Neural progenitor cell (in vitro differentiated cells): Measurements from ENCODE around the gene PGR. TPM values are rescaled to one million over a fixed set of nuclear protein-coding genes. Genes with fewer than 3 reads are reported as not detected.

ENCODE experiments used
- DNase-seq: peaks from one replicate; pipeline ENCODE4 v3.0.0-alpha.2; 2016; ENCODE audit warnings: low spot score
- H2AFZ ChIP-seq: fragments of 200-600 bp; sonication (generic); replicated peaks from 2 replicates; pipeline ENCODE4 v1.6.1; 2016; ENCODE audit warnings: antibody characterized with exemption
- H3F3A ChIP-seq: fragments of 200-600 bp; sonication (generic); 2 replicates; pipeline ENCODE4 v1.6.1; 2016; ENCODE audit warnings: antibody characterized with exemption, low read depth
- H3K27ac ChIP-seq: fragments of 200-600 bp; sonication (generic); 2 replicates; pipeline ENCODE4 v1.5.1; 2016; ENCODE audit warnings: mild to moderate bottlenecking
- H3K27me3 ChIP-seq: fragments of 200-600 bp; sonication (generic); 2 replicates; pipeline ENCODE4 v1.6.1; 2016; ENCODE audit warnings: mild to moderate bottlenecking, moderate library complexity
- H3K36me3 ChIP-seq: fragments of 200-600 bp; sonication (generic); 2 replicates; pipeline ENCODE4 v1.5.1; 2016
- H3K4me1 ChIP-seq: fragments of 200-600 bp; sonication (generic); 2 replicates; pipeline ENCODE4 v1.6.1; 2016; ENCODE audit warnings: mixed run types
- H3K4me2 ChIP-seq: fragments of 200-600 bp; sonication (generic); 2 replicates; pipeline ENCODE4 v1.6.1; 2016
- H3K4me3 ChIP-seq: fragments of 200-600 bp; sonication (generic); 2 replicates; pipeline ENCODE4 v1.5.1; 2016
- H3K79me2 ChIP-seq: fragments of 200-600 bp; sonication (generic); 2 replicates; pipeline ENCODE4 v1.6.1; 2016; ENCODE audit warnings: low read depth
- H3K9ac ChIP-seq: fragments of 200-600 bp; sonication (generic); 2 replicates; pipeline ENCODE4 v1.6.1; 2016
- H3K9me3 ChIP-seq: fragments of 200-600 bp; sonication (generic); 2 replicates; pipeline ENCODE4 v1.5.1; 2016; ENCODE audit warnings: low read depth
- H4K20me1 ChIP-seq: fragments of 200-600 bp; sonication (generic); 2 replicates; pipeline ENCODE4 v1.6.1; 2016; ENCODE audit warnings: low read depth
- H3K27ac Mint-ChIP-seq: 3 replicates; pipeline ENCODE4 v1.8.0; 2021; ENCODE audit warnings: mixed read lengths
- H3K27me3 Mint-ChIP-seq: 2 replicates; pipeline ENCODE4 v1.8.0; 2022; ENCODE audit warnings: low read depth, mild to moderate bottlenecking, inconsistent platforms, moderate library complexity, mixed read lengths; ENCODE audit not compliant: insufficient read depth
- H3K36me3 Mint-ChIP-seq: 3 replicates; pipeline ENCODE4 v1.8.0; 2021; ENCODE audit warnings: mixed read lengths
- H3K4me1 Mint-ChIP-seq: 3 replicates; pipeline ENCODE4 v1.8.0; 2021; ENCODE audit warnings: mixed read lengths
- H3K4me3 Mint-ChIP-seq: 3 replicates; pipeline ENCODE4 v1.8.0; 2021; ENCODE audit warnings: mild to moderate bottlenecking, moderate library complexity, mixed read lengths
- H3K9me3 Mint-ChIP-seq: 3 replicates; pipeline ENCODE4 v1.8.0; 2020; ENCODE audit warnings: mixed read lengths
- EZH2 ChIP-seq: fragments of 200-600 bp; sonication (generic); IDR thresholded peaks from 2 replicates; pipeline ENCODE4 v1.6.1; 2017; ENCODE audit warnings: antibody characterized with exemption, mild to moderate bottlenecking, moderate library complexity
- EZH2phosphoT487 ChIP-seq: fragments of 200-600 bp; sonication (generic); IDR thresholded peaks from 2 replicates; pipeline ENCODE4 v1.6.1; 2017; ENCODE audit warnings: antibody characterized with exemption
- total RNA-seq: library from RNA; depleted of rRNA; stranded (reverse); fragments of >200 nt; gene quantifications from 2 replicates; pipeline ENCODE4 v1.2.3, GENCODE V29; 2015; ENCODE audit warnings: low replicate concordance
- TF ChIP-seq, protein P1 (sequence below): fragments of 200-600 bp; sonication (generic); IDR thresholded peaks from 2 replicates; pipeline ENCODE4 v1.5.1; 2017; ENCODE audit warnings: antibody characterized with exemption, mild to moderate bottlenecking

PGR gene
- total RNA-seq, 1 donor from 2014 or later, result 0.07 TPM

DNA sequence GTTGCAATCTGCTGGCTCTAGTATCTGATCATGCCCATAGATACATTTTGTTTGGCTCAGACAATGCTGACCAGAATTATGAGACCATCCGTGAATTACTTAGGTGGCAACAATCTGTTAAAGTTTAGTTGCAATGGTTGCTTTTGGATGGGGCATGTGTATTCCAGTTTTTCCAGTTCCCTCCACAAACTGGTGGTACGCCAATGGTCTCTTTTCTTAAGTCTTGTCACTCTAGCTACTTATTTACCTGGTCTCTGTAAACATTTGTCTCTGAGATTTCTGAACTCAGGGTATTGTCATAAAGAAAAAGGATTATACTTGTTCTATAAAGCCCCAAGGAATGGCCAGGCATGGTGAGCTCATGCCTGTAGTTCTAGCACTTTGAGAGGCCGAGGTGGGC is 65.9 kb downstream of the PGR start:
- H3K4me1 Mint-ChIP-seq, result no peaks in the 10 kb centered on the region
- Histone ChIP-seq H3K4me1 (no peaks in the 10 kb centered on the region), H3K79me2 (no peaks in the 10 kb centered on the region), H3K9me3 (no peaks in the 10 kb centered on the region), H3K4me3 (no peak overlapping the region), H3K27ac (no peak overlapping the region), H4K20me1 (no peaks in the 10 kb centered on the region), H3K4me2 (no peak overlapping the region), H3F3A (no peaks in the 10 kb centered on the region), H3K9ac (no peak overlapping the region), H3K36me3 (no peaks in the 10 kb centered on the region), H2AFZ (no peak overlapping the region), H3K27me3 (no peaks in the 10 kb centered on the region)
- H3K9me3 Mint-ChIP-seq, result no peaks in the 10 kb centered on the region
- DNase-seq, result no peak
- H3K36me3 Mint-ChIP-seq, result no peaks in the 10 kb centered on the region
- TF ChIP-seq, protein P1, sequence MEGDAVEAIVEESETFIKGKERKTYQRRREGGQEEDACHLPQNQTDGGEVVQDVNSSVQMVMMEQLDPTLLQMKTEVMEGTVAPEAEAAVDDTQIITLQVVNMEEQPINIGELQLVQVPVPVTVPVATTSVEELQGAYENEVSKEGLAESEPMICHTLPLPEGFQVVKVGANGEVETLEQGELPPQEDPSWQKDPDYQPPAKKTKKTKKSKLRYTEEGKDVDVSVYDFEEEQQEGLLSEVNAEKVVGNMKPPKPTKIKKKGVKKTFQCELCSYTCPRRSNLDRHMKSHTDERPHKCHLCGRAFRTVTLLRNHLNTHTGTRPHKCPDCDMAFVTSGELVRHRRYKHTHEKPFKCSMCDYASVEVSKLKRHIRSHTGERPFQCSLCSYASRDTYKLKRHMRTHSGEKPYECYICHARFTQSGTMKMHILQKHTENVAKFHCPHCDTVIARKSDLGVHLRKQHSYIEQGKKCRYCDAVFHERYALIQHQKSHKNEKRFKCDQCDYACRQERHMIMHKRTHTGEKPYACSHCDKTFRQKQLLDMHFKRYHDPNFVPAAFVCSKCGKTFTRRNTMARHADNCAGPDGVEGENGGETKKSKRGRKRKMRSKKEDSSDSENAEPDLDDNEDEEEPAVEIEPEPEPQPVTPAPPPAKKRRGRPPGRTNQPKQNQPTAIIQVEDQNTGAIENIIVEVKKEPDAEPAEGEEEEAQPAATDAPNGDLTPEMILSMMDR, result no peak
- no peak for TF ChIP-seq EZH2
- no peak for TF ChIP-seq EZH2phosphoT487
- no peak overlapping the region for H3K4me3 Mint-ChIP-seq
- H3K27ac Mint-ChIP-seq, result no peak overlapping the region
- H3K27me3 Mint-ChIP-seq, result no peaks in the 10 kb centered on the region

DNA sequence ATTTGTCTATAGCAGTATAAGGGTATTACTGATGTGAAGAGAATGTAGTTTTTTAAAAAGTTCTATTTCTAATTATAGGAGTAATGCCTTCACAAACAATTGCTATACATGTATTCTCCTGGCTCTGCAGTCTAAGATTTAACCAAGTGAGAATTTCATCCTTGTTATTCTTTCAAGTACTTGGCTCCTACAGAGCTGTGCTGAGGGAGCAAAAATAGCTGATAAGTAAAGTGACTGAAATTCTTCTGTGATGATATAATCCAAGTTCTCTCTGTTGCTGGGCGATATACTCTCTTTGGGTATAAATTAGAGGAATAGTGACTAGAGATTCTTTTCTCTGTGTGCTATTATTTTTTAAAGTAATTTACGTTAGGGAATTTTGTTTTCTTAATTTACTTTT is 68.0 kb downstream of the PGR start:
- no peaks in the 10 kb centered on the region for H3K27me3 Mint-ChIP-seq
- no peak overlapping the region for H3K4me3 ChIP-seq

DNA sequence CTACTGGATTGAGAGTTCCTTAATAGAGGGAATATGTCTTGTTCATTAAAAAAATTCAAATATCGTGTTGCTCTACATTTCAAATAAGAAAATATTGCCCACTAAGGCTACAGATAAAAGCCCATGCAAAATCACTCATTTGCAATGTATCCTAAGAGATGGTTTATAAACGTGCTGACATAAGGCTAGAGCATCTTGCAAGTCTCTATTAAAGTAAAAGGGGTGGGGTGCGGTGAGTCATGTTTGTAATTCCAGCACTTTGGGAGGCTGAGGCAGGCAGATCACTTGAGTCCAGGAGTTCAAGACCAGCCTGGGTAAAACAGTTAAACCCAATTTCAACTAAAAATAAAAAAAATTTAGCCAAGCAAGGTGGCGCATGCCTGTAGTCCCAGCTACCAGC is 70.3 kb downstream of the PGR start:
- H3K4me1 Mint-ChIP-seq, result no peaks in the 10 kb centered on the region
- no peak overlapping the region for H3K4me2 ChIP-seq
- H3K9me3 Mint-ChIP-seq, result no peaks in the 10 kb centered on the region
- no peak for DNase-seq
- no peaks in the 10 kb centered on the region for H3F3A ChIP-seq
- H3K27me3 Mint-ChIP-seq, result no peaks in the 10 kb centered on the region
- TF ChIP-seq EZH2phosphoT487 (no peak), EZH2 (no peak)
- TF ChIP-seq, protein P1, result no peak
- no peaks in the 10 kb centered on the region for H3K9me3 ChIP-seq
- no peak overlapping the region for H3K4me3 Mint-ChIP-seq
- no peaks in the 10 kb centered on the region for H3K36me3 Mint-ChIP-seq
- no peaks in the 10 kb centered on the region for H3K4me1 ChIP-seq
- no peak overlapping the region for H3K27ac Mint-ChIP-seq
- no peaks in the 10 kb centered on the region for H3K27me3 ChIP-seq
- no peaks in the 10 kb centered on the region for H3K79me2 ChIP-seq
- no peak overlapping the region for H2AFZ ChIP-seq
- no peaks in the 10 kb centered on the region for H3K36me3 ChIP-seq
- H3K27ac ChIP-seq, result no peak overlapping the region
- no peak overlapping the region for H3K9ac ChIP-seq
- H4K20me1 ChIP-seq, result no peaks in the 10 kb centered on the region
- H3K4me3 ChIP-seq, result no peak overlapping the region

More for the DNA sequence above, 68.0 kb downstream of the PGR start:
- H3K4me2 ChIP-seq, result no peak overlapping the region
- H3K4me3 Mint-ChIP-seq, result no peak overlapping the region
- no peak overlapping the region for H3K27ac ChIP-seq
- no peak overlapping the region for H3K27ac Mint-ChIP-seq
- H3F3A ChIP-seq, result no peaks in the 10 kb centered on the region
- H3K79me2 ChIP-seq, result no peaks in the 10 kb centered on the region
- TF ChIP-seq EZH2phosphoT487 (no peak), EZH2 (no peak)
- TF ChIP-seq, protein P1, result no peak
- no peaks in the 10 kb centered on the region for H3K36me3 ChIP-seq
- H4K20me1 ChIP-seq, result no peaks in the 10 kb centered on the region
- H3K9ac ChIP-seq, result no peak overlapping the region
- no peaks in the 10 kb centered on the region for H3K9me3 ChIP-seq
- DNase-seq, result no peak
- H2AFZ ChIP-seq, result no peak overlapping the region
- H3K4me1 Mint-ChIP-seq, result no peaks in the 10 kb centered on the region
- H3K36me3 Mint-ChIP-seq, result no peaks in the 10 kb centered on the region
- no peaks in the 10 kb centered on the region for H3K27me3 ChIP-seq
- H3K4me1 ChIP-seq, result no peaks in the 10 kb centered on the region
- H3K9me3 Mint-ChIP-seq, result no peaks in the 10 kb centered on the region
